Omental fat pad (tissue), 4 donors: ENCODE results near the gene HOXA5. TPM values are rescaled to one million over a fixed set of nuclear protein-coding genes. Genes with fewer than 3 reads are reported as not detected.

Experiments
- ATAC-seq: fragments of 150-250 bp; one replicate; pipeline ENCODE4 v1.9.1; 2016; ENCODE audit warnings: mild to moderate bottlenecking, moderate library complexity; ENCODE audit not compliant: low FRiP score
- DNase-seq: peaks from one replicate; pipeline ENCODE4 v3.0.0-alpha.2; 2019; ENCODE audit warnings: low spot score
- total RNA-seq, 4 donors: library from RNA; depleted of rRNA; stranded (reverse); fragments of >200 nt; gene quantifications; one replicate each; pipeline ENCODE4 v1.1.0, GENCODE V29; 2016
- TF ChIP-seq, protein P1 (sequence below), 3 donors: fragments of 450-650 bp; IDR thresholded peaks; one replicate each; pipeline ENCODE4 v1.5.1; 2016 to 2017; ENCODE audit warnings: antibody characterized with exemption in 3 of 3, mild to moderate bottlenecking in 3 of 3, moderate library complexity in 2 of 3

The HOXA5 gene
- total RNA-seq, 4 donors from 2014 or later = 10.4 to 39.4 (median 26.5) TPM

- ATAC-seq = no peak
- TF ChIP-seq, protein P1, sequence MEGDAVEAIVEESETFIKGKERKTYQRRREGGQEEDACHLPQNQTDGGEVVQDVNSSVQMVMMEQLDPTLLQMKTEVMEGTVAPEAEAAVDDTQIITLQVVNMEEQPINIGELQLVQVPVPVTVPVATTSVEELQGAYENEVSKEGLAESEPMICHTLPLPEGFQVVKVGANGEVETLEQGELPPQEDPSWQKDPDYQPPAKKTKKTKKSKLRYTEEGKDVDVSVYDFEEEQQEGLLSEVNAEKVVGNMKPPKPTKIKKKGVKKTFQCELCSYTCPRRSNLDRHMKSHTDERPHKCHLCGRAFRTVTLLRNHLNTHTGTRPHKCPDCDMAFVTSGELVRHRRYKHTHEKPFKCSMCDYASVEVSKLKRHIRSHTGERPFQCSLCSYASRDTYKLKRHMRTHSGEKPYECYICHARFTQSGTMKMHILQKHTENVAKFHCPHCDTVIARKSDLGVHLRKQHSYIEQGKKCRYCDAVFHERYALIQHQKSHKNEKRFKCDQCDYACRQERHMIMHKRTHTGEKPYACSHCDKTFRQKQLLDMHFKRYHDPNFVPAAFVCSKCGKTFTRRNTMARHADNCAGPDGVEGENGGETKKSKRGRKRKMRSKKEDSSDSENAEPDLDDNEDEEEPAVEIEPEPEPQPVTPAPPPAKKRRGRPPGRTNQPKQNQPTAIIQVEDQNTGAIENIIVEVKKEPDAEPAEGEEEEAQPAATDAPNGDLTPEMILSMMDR (IDR thresholded peaks at IDR 0.05) = no peak
- DNase-seq = peak; percentile 15
Observed at GRCh38 chr7:27189295-27189996, 46.0 kb upstream of the HOXA5 start.

- ATAC-seq (no peak), DNase-seq (peak; percentile 24)
- TF ChIP-seq, protein P1 (IDR thresholded peaks at IDR 0.05) = no peak
Observed at GRCh38 chr7:27188386-27189294, 45.2 kb upstream of the HOXA5 start.

- DNase-seq (peak; percentile 6), ATAC-seq (no peak)
- TF ChIP-seq, protein P1 (IDR thresholded peaks at IDR 0.05) = no peak
Observed at GRCh38 chr7:27187475-27188385, 44.2 kb upstream of the HOXA5 start.

DNA sequence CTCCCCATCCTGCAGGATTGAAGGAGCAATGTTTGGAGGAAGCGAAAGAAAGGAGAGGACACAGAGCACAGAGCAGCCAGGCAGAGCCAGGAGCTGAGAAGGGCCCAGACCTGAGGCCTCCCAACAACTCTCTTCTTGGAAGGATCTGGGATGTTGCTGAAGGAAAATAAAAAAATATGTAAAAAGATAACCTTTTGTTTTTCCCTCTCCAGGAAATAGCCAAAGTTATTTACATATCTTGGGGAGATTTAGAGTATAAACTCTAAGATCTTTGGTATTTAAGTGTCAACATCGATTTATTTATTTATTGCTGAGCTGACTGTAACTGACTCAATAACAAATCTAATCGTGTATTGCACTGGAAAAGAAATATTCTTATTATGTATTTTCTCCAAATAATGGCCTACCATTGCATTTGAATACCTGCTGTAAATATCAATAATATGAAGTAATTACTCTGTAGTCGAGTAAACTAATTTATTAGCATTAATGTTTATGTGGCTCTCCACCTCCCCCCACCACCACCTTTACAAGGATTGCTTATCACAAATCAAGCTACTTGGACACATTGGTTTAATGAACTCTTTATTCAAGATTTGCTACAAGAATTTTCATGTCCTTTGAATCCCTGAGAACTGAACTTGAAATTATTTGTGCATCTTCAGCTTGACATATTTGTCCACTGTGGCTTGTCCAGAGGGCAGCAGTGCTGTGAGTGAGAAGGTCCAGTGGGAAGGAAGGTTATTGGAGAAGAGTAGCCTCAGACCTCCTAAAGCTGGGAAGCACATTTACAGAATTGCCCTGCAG lies 43.4 kb upstream of the HOXA5 start:
- no peak for DNase-seq
- ATAC-seq = no peak
- TF ChIP-seq, protein P1 (IDR thresholded peaks at IDR 0.05) = no peak

DNA sequence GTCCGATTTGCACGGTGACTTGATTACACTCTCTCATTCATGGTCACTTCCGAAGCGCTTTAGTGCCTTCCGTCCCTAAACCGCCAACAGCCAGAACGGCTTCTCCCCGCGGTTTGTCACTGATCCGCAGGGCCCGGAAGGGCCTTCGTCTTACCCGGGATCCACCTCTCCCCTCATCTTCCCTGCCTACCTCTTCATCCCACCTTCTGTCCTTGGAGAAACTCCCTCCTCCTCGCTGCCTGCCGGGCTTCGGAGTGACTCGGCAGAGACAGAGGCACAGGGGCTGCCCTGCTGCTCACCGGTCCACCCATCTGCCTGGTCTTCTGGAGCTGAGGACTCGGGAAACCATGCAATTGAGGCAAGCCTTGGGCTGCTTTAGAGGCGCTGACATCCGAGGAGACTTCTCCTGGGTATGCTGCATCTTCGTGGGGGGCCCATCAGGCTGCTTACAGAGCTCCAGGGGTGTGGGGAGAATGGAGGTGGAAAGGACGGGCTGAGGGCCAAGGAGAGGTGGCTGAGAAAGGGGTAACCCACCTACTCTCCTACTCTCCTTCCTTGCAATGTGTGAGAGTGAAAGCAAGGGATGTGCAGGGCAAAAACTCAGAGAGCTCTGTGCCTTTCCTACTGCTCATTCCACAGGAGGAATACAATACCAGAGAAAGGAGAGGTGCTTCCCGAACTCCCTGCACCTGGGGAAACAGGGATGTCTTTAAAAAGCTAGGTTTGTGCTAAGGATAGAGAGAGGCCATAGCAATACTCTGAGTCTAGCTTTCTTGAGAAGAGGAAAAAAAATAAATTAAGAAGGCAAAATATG lies 42.6 kb upstream of the HOXA5 start:
- DNase-seq = peak; percentile 18
- TF ChIP-seq, protein P1 (IDR thresholded peaks at IDR 0.05) = no peak

More for the DNA sequence above, 42.6 kb upstream of the HOXA5 start:
- ATAC-seq = no peak
